Calu3 (cell line): Measurements from ENCODE around the gene PCBP1. TPM values are rescaled to one million over a fixed set of nuclear protein-coding genes. Genes with fewer than 3 reads are reported as not detected.

Source experiments
- BruUV-seq: library from RNA; stranded (reverse); fragments of 400-500 nt; replicated peaks from 2 replicates; lab custom pipeline; 2021; lab: Mats Ljungman, UMichigan
- CTCF ChIA-PET: fragments of 300-600 bp; sonication (Branson Sonifier 250); formaldehyde crosslinking; loops from one replicate; lab custom pipeline; 2022; ENCODE audit warnings: antibody characterized with exemption; lab: Charles Lee
- DNase-seq: peaks from one replicate; pipeline ENCODE4 v3.0.0; 2022
- H3K27ac Mint-ChIP-seq: one replicate; pipeline ENCODE4 v1.8.0; 2022; ENCODE audit warnings: mixed read lengths; ENCODE audit not compliant: unreplicated experiment
- H3K27me3 Mint-ChIP-seq: one replicate; pipeline ENCODE4 v1.8.0; 2022; ENCODE audit warnings: mixed read lengths; ENCODE audit not compliant: unreplicated experiment
- H3K36me3 Mint-ChIP-seq: one replicate; pipeline ENCODE4 v1.8.0; 2022; ENCODE audit warnings: mild to moderate bottlenecking, moderate library complexity, mixed read lengths; ENCODE audit not compliant: insufficient read depth, unreplicated experiment
- H3K4me1 Mint-ChIP-seq: one replicate; pipeline ENCODE4 v1.8.0; 2022; ENCODE audit warnings: mild to moderate bottlenecking, low read depth, mixed read lengths; ENCODE audit not compliant: unreplicated experiment
- H3K4me3 Mint-ChIP-seq: one replicate; pipeline ENCODE4 v1.8.0; 2022; ENCODE audit warnings: mild to moderate bottlenecking, low read depth, moderate library complexity, mixed read lengths; ENCODE audit not compliant: unreplicated experiment
- H3K9me3 Mint-ChIP-seq: one replicate; pipeline ENCODE4 v1.8.0; 2022; ENCODE audit warnings: low read depth, mixed read lengths; ENCODE audit not compliant: unreplicated experiment
- intact Hi-C: fragments of 100-400 bp; cut with micrococcal nuclease; formaldehyde crosslinking; loops from one replicate; pipeline ENCODE4 v1.10.0; 2022; ENCODE audit not compliant: unreplicated experiment
- total RNA-seq: library from RNA; stranded (reverse); gene quantifications from 2 replicates; pipeline ENCODE4 v1.2.3, GENCODE V29; 2022
- TF ChIP-seq, protein P1 (sequence below): fragments of 200-600 bp; IDR thresholded peaks from one replicate; pipeline ENCODE4 v1.8.0; 2022; ENCODE audit warnings: antibody characterized with exemption; ENCODE audit not compliant: unreplicated experiment

Gene PCBP1
- total RNA-seq, 1 experiment from 2014 or later, result 252 TPM

DNA sequence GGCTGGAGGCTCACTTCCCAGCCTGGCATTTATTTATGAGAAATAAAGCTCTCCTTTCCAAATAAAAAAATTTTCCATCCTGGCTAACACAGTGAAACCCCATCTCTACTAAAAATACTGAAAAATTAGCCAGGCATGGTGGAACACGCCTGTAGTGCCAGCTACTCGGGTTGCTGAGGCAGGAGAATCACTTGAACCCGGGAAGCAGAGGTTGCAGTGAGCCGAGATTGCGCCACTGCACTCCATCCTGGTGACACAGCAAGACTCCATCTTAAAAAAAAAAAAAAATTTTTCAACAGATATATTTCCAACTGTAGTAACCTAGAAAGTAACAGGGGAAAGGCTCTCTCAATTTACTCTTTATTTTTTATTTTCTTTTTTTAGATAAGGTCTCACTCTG is 6.1 kb upstream of the PCBP1 start:
- DNase-seq, result no peak
- H3K27ac Mint-ChIP-seq, result no peak overlapping the region
- H3K36me3 Mint-ChIP-seq, result peaks cover 28% of the 10 kb centered on the region
- peaks cover 24% of the 10 kb centered on the region for H3K4me1 Mint-ChIP-seq
- no peaks in the 10 kb centered on the region for H3K27me3 Mint-ChIP-seq
- intact Hi-C loops, result no loop called here
- no TSS peak for BruUV-seq
- H3K9me3 Mint-ChIP-seq, result no peaks in the 10 kb centered on the region
- CTCF ChIA-PET, result no interaction called here
- H3K4me3 Mint-ChIP-seq, result no peak overlapping the region
- TF ChIP-seq, protein P1, sequence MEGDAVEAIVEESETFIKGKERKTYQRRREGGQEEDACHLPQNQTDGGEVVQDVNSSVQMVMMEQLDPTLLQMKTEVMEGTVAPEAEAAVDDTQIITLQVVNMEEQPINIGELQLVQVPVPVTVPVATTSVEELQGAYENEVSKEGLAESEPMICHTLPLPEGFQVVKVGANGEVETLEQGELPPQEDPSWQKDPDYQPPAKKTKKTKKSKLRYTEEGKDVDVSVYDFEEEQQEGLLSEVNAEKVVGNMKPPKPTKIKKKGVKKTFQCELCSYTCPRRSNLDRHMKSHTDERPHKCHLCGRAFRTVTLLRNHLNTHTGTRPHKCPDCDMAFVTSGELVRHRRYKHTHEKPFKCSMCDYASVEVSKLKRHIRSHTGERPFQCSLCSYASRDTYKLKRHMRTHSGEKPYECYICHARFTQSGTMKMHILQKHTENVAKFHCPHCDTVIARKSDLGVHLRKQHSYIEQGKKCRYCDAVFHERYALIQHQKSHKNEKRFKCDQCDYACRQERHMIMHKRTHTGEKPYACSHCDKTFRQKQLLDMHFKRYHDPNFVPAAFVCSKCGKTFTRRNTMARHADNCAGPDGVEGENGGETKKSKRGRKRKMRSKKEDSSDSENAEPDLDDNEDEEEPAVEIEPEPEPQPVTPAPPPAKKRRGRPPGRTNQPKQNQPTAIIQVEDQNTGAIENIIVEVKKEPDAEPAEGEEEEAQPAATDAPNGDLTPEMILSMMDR, result no peak

DNA sequence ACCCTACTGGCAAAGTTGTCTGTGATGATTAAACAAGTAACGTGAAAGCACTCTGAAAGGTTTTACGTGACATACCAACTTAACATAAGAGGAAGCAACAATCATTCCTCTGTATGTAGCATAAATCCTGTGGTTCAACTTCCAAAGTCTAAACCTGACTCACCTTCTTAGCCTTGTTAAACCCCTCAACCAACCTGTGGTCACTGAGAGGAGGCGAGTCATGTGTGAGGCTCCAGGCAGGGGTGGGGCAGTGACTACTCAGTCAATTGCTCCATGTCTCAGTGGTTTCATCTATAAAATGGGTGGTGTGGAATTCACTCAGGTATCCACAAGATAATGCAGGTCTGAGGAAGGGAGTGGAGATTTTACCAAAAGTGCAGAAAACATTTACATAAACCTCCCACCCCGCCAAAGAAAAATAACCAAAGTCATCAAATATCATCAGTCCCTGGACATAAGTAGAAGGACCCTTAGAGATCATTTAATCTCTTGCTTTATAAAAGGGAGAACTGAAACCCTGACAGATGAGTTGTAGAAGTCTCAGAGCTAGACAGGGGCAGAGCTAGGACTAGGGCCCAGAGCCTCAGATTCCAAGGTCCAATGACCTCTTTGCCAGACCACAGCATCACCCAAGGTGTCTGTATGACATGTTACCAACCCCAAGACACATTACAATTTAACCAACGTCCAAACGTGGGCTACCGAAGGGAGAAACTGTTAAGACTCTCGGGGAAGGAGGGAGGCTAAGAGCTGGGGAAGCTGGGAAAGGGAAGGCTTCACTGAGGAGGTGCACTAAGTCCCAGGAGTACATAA is 3.7 kb upstream of the PCBP1 start:
- BruUV-seq, result no TSS peak
- H3K9me3 Mint-ChIP-seq, result no peaks in the 10 kb centered on the region
- TF ChIP-seq, protein P1, result no peak
- DNase-seq, result peak; percentile 40
- H3K36me3 Mint-ChIP-seq, result peaks cover 52% of the 10 kb centered on the region
- no peak overlapping the region for H3K4me3 Mint-ChIP-seq
- H3K27ac Mint-ChIP-seq, result peak overlapping the region; percentile 36
- CTCF ChIA-PET, result no interaction called here
- H3K4me1 Mint-ChIP-seq, result peaks cover 24% of the 10 kb centered on the region
- no peaks in the 10 kb centered on the region for H3K27me3 Mint-ChIP-seq
- intact Hi-C loops, result no loop called here

DNA sequence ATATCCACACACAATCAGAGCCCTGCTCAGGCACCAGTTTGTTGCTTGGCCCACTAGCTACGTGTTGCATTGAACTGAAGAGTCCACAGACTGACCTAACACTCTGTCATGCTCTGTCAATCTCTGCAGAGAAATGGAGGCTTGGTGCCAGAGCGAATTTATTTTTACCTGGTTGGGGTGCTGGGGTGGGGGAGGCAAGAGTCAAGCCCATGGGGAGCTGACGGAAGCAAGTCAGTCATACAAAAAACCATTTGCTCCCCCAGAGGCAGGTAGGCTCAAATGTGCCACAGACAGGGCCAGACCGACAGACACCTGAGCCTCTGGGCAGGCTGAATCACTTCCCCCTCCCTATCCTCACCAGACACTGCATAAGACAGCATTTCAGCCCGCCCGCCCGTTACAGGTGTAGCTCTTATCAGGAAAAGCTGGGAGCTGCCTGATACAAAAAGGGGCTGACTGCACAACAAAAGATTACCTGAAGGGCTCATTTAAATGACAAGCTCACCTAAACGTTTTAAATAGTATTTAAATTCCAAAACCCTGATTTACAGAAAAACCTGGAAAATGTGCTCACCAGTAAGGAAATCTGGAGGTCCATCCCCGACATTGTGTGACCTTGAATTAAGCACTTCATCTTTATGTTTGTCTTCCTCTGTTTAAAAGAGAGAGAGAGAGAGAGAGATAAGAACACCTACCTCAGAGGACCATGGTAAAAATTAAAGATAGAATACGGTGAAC is 2.1 kb upstream of the PCBP1 start:
- H3K36me3 Mint-ChIP-seq, result peaks cover 64% of the 10 kb centered on the region
- no peaks in the 10 kb centered on the region for H3K27me3 Mint-ChIP-seq
- TF ChIP-seq, protein P1, result no peak
- H3K4me3 Mint-ChIP-seq, result peak overlapping the region; percentile 17
- no TSS peak for BruUV-seq
- peaks cover 31% of the 10 kb centered on the region for H3K4me1 Mint-ChIP-seq
- CTCF ChIA-PET, result no interaction called here
- no peak for DNase-seq
- H3K27ac Mint-ChIP-seq, result peak overlapping the region; percentile 100
- intact Hi-C loops, result no loop called here
- H3K9me3 Mint-ChIP-seq, result no peaks in the 10 kb centered on the region

DNA sequence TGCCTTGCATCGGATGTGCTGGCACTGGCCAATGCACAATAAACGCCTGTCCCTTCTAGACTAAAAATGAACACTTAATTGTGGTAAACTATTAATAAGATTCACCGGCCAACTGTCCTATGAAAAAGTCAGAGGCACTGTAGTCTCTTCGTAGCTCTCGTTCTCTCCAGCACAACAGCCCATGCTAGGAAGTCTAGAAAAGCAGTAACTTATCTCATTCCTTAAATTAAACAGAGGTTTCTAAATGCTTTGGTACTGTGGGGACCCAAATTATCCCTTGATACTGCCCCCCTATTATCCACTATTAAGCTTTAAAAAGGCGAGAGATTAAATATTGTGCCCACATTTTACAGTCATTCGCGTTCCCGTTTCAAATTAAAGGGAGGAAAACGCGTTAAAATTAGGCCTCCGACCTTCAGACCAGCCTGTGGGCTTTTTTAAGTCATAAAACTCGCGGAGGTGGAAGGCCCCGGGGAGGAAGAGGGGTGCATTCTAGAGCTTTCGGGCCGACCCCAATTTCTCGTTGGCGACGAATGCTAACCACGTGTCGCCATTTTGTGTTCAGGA is 1.5 kb upstream of the PCBP1 start:
- H3K9me3 Mint-ChIP-seq, result no peaks in the 10 kb centered on the region
- TF ChIP-seq, protein P1, result no peak
- no TSS peak for BruUV-seq
- H3K4me1 Mint-ChIP-seq, result peaks cover 37% of the 10 kb centered on the region
- H3K4me3 Mint-ChIP-seq, result peak overlapping the region; percentile 93
- H3K27me3 Mint-ChIP-seq, result no peaks in the 10 kb centered on the region
- no peak for DNase-seq
- intact Hi-C loops, result no loop called here
- CTCF ChIA-PET, result no interaction called here
- peaks cover 66% of the 10 kb centered on the region for H3K36me3 Mint-ChIP-seq
- peak overlapping the region; percentile 100 for H3K27ac Mint-ChIP-seq
